Left renal pelvis (tissue), 4 donors: Measurements from ENCODE around the gene CD5L. TPM values are rescaled to one million over a fixed set of nuclear protein-coding genes. Genes with fewer than 3 reads are reported as not detected.

Experiments used
- DNase-seq, 4 donors: peaks; one replicate each; pipeline ENCODE4 v3.0.0-alpha.2; 2013; ENCODE audit warnings: low read depth in 4 of 4, low spot score in 3 of 4
- polyA plus RNA-seq, 4 donors: library from polyadenylated mRNA; unstranded; fragments of 120-200 nt; gene quantifications; one replicate each; pipeline ENCODE4 v1.2.1, GENCODE V29; 2013; ENCODE audit not compliant: insufficient read length in 4 of 4

CD5L gene
- under 1 TPM in 1 of 4 donors, not detected in 3; 0.41 TPM for polyA plus RNA-seq

DNA sequence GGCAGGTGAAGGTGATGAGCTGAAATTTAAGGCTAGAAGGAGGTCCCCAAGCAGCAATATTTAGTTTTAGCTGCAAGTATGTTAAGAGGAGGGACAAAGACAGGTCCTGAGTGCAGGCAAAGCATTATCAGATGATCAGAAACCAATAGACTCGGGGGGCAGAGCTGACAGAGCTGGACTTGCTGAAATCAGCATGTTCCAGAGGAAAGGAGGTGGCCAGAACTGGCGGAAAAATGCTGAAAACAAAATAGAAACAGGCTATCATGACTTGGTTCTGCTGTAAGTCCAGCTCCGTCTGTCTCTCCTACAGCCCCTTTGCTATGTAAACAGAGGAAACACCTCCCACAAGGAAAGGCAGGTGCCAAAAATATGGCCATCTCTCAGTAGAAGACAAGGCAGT is at the start of gene CD5L:
CD5L (minus strand) TSS at position 101 of the 400 bp plus-strand sequence. CDS start 107 bp downstream, outside the sequence.
- DNase-seq = no peak

- no peak for DNase-seq
Measured at GRCh38 chr1:157882580-157882979, 41.0 kb upstream of the CD5L start.

DNA sequence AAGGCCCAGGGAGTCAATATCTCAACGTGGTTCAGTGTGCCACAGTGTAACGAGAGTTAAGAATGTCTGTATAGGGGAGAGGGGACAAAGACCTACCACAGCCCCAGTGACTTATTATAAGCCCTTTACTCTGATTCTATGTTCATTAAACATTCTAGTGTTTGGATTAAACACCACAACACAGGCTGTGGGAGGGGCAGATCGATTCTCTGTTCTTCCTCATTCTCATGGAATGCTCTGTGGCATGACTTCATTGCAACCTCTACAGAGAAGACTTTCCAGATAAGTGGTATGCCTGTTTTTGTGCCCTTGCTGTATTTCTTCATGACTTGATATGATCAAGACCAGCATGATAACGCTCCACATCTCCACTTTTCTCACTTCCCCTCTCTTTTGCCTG is 39.0 kb upstream of the CD5L start:
- DNase-seq = no peak

DNA sequence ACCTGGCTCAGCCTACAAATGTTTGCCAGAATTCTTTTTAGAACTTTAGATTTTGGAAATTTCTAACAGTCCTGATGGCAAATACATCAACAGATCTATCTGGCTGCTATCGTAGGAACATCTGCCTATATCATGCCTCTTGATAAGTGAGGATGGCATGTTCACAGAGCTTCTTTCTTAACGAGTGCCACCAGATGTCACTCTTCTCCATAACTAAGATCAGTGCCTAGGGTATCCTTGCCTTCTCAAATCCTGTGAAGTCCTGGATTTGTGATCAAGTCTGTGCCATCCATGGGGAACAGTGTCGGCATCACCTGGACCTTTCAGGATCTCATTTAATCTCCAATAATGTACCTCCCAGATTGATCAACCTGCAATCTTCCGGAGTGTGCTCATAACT is 36.5 kb upstream of the CD5L start:
- DNase-seq = peak; percentile 0 to 29 (median 8)

DNA sequence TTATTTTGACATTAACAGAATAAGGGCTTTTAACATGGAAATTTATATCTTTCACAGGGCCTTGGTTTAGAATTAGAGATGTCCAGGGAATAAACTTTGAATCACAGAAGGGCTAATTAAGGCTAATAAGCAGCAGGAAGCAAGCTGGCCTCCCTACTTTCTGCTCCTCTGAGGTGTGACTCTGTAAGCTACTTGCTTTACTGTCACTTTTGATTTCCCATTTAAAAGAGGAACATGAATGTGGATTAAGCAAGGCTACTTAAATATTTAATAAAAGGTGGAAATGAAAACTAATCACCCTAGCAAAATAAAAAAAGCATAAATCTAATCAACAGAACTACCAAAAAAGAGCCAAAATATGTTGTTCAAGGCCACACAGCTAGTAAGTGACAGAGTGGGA is 28.9 kb upstream of the CD5L start:
- no peak for DNase-seq

DNA sequence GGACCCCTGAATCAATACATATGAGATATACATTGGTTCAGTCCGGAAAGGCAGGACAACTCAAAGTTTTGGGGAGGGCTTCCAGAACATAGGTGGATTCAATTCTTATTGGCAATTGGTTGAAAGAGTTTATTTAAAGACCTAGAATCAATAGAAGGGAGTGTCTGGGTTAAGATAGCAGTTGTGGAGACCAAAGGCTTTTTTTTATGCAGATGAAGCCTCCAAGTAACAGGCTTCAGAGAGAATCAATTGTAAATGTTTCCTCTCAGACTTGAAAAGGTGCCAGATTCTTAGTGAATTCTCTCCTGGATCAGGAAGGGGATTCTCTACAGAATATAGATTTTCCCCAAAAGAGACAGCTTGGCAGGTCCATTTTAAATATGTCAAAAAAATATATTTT is 27.0 kb upstream of the CD5L start:
- DNase-seq = no peak

GRCh38 chr1:157862114-157863070 is 20.8 kb upstream of the CD5L start:
- no peak for DNase-seq

GRCh38 chr1:157856538-157856937 is 14.9 kb upstream of the CD5L start:
- no peak for DNase-seq

- no peak for DNase-seq
Measured at GRCh38 chr1:157852476-157852875, 10.9 kb upstream of the CD5L start.

GRCh38 chr1:157849229-157849875 is 7.7 kb upstream of the CD5L start:
- DNase-seq = no peak

DNA sequence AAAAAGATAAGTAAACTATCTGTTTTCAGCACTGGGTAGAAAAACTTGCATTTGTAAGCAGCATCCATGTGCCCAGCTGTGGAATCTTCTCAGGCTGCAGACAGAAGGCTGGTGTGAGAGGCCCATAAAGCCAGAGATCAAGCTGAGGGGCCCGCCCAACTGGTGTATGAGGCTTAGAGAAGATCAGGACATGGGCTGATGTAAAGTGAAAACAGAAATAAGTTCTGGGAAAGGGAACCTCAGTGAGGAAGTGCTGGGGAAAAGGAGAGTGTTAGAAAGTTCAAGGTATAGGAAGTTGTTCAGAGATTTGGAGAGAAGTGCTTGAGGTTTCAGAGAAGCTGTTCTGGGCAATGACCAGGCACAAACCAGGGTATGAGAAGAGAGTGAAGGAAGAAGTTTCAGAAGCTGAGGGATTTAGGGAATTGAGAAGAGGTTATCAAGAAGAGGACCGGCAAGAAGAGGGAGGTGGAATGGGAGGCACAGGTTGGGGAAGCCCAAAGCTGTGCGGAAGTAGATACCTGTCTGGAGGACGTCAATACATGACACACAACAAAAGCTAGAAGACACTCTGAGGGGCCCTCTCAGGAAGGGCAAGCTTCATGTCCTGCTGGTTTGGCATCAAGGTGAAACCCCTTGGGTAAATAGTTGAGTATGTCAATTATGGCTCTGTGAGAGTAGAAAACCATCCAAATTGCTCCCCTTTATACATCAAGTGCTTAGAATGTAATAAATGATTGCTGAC is 2.7 kb upstream of the CD5L start:
- DNase-seq = no peak

- no peak for DNase-seq
Measured at GRCh38 chr1:157842939-157843338, 1.3 kb upstream of the CD5L start.

- no peak for DNase-seq
Measured at GRCh38 chr1:157838966-157839365, 2.6 kb downstream of the CD5L start.

GRCh38 chr1:157834430-157834829 is 7.2 kb downstream of the CD5L start:
- no peak for DNase-seq

GRCh38 chr1:157833145-157833544 is 8.5 kb downstream of the CD5L start:
- no peak for DNase-seq

DNA sequence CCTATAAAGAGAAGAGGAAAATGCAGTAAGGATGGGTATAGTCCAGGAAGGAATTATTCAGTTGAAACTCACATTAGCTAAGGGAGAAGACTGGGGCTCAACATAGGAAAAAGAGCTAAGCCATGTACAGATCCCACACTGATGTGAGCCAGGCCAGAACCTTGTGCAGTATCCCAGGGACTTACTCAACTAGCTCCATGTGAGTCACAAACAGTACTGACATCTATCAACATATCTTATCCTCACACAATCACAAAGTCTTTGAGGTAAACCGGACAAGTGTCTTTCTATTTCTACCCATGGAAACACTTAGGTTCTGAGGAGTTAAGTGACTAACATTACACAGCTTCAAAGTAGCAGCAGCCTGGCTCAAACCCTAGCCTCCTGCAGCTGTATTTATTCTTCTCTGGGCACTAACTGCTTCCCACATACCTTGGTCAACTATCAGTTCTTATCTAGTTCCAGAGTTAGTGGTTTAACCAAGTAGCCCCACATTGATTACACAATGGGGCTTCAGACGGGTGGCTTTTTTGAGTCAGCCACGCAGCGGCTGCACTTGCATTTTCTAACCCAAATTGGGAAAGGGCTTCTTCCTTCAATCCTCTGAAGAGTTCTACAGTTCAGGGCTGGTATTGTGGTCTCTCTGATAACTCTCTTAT is 9.5 kb downstream of the CD5L start:
- DNase-seq = no peak

- no peak for DNase-seq
Measured at GRCh38 chr1:157830887-157831286, 10.7 kb downstream of the CD5L start.

DNA sequence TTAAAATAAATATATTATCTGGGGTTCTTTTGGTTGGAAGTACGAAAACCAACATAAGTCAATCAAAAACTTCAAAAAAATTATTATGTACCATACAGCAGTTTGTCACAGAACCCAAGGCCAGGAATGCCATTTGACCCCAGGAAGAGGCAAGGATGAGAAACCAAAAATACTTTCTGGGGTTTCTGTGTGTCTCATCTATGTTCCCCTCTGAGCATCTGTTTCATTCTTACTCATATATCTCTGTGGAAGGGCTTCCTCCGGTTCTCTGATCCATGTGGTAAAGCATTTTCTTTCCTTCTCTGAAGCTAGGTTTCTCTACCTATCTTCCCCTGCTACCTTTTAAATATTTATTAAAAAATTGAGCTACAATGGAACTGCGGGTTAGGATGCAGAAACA is 11.9 kb downstream of the CD5L start:
- no peak for DNase-seq

- DNase-seq = no peak
Measured at GRCh38 chr1:157829210-157829609, 12.4 kb downstream of the CD5L start.

DNA sequence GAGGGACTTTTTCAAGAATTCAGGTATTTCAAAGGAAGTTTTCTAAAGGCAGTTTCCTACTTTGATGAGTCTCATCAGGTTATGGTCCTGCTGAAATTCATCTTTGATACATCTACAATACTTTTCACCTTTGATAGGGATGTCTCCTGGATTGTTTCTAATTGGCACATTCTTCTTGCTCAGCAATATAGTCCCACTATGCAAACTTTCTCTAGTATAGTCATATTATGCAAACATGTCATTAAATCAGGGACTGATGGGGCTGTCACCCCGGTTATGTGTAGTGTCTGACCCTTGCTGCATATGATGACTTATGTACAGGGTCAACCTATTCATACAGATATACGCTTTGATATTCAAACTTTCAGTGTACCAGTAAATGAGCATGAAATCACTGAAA is 21.3 kb downstream of the CD5L start:
- DNase-seq = no peak

- DNase-seq = no peak
Measured at GRCh38 chr1:157819896-157820295, 21.7 kb downstream of the CD5L start, which contains the start of gene FCRL1. Gene FCRL1 (minus strand): TSS chr1:157820120. CDS start chr1:157820037, 83 bp downstream.
